ENCODE measurements around the gene MEF2C. TPM values are rescaled to one million over a fixed set of nuclear protein-coding genes. Genes with fewer than 3 reads are reported as not detected.

Gene MEF2C
- total RNA-seq, 1 donor from 2014 or later: 54.2 TPM

DNA sequence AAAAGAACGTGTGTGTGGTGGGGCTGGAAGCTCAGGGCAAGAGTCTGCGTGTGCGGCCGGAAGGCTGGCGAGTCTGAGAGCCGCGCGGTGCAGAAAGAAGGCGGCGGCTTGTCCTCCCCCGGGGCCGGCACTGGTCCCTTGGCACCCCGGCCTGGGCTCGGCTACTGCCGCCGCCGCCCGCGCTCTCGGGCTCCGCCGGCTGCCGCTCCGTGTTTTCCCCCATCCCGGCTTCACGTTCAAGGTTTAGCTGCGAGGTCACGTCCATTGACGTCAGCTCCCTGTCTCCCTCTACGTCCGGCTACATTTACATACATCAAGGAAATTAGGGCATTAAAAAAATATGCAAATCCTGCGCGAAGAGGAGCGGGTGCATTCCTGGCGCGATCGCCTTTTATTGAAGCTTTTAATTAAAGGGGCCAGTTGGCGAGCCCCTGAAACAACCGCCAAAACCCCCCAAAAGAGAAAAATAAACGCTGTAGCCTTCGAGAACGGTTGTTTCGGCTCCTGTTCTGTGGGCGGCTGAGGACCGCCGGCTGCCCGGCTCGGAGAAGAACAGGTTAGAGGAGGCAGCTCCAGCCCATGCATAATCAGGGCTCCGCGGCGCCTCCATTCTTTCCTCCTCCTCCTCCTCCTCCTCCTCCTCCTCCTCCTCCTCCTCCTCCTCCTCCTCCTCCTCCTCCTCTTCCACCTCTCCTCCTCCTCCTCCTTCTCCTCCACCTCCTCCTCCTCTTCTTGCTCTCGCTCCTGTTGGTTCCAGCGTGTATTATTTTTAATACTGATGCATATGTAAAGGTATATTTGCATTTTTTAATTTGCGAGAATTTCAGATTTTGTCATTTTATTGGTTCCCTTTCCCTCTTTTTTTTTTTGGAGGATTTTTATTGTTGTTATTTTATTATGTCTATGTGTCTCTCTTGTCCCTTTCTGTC, 207.0 kb downstream of the MEF2C start:
- Histone ChIP-seq H3K36me3 (no peaks in the 10 kb centered on the region), H3K4me3 (peak overlapping the region; percentile 66), H3K27ac (replicated peaks) (no peak overlapping the region), H3K27me3 (ENCODE audit: low read depth) (peaks cover 99% of the 10 kb centered on the region), H3K9me3 (replicated peaks) (no peaks in the 10 kb centered on the region), H3K4me1 (peaks cover 34% of the 10 kb centered on the region)
- intact Hi-C loops (cut with micrococcal nuclease): no loop called here
- DNase-seq: no peak
- TF ChIP-seq CTCF (IDR thresholded peaks at IDR 0.05; ENCODE audit: borderline replicate concordance): no peak

- intact Hi-C loops (cut with micrococcal nuclease): no loop called here
- peak overlapping the region; percentile 33 for H3K27ac ChIP-seq (replicated peaks)
Observed at GRCh38 chr5:88675168-88675707, 207.7 kb downstream of the MEF2C start.

DNA sequence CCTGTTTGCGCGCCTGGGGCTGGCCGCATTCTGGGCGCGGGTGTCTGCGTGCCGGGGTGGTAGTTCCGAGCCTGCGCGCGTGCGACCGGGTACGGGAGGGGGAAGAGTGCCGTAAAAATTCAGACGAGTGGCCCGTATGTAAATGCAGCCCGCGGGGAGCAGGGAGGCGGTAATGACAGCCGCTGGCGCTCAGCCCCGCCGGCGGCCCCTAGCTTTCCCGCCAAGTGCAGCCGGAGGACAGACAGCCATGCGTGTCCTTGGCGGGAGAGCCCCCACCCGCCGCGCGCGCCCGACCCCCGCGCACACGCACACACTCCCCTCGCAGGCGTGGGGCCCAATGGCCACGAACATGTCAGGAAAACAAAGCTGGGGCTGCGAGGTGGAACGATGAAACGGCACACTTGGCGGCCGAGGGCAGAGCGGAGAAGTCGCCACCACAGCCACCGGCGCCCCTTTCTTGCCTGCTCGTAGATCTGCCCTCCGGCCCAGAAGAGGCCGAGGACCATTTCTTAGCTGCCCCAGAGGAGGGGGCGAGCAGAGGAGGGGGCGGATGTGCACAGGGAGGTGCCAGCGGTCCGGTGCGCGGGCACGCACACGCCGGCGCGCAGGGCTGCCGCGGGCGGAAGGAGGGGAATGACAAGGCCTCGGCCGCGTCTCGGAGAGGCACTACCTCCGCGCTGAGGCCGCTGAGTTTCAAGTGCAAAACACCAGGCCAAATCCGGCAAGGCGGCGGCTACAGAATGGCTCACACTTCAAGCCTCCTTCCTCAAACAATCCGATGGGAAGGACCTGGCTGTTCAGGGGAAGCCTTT, 208.4 kb downstream of the MEF2C start:
- intact Hi-C loops (cut with micrococcal nuclease): no loop called here
- no peaks in the 10 kb centered on the region for H3K36me3 ChIP-seq
- H3K4me3 ChIP-seq: peak overlapping the region; percentile 66
- H3K9me3 ChIP-seq (replicated peaks): no peaks in the 10 kb centered on the region
- peak overlapping the region; percentile 33 for H3K27ac ChIP-seq (replicated peaks)
- H3K27me3 ChIP-seq (ENCODE audit: low read depth): peaks cover 99% of the 10 kb centered on the region
- DNase-seq: no peak
- no peak for TF ChIP-seq CTCF (IDR thresholded peaks at IDR 0.05; ENCODE audit: borderline replicate concordance)
- peaks cover 21% of the 10 kb centered on the region for H3K4me1 ChIP-seq

More at GRCh38 chr5:88675168-88675707, 207.7 kb downstream of the MEF2C start:
- no peak for TF ChIP-seq CTCF (IDR thresholded peaks at IDR 0.05; ENCODE audit: borderline replicate concordance)
- Histone ChIP-seq H3K36me3 (no peaks in the 10 kb centered on the region), H3K4me3 (peak overlapping the region; percentile 66), H3K27me3 (ENCODE audit: low read depth) (peaks cover 99% of the 10 kb centered on the region), H3K4me1 (peaks cover 28% of the 10 kb centered on the region), H3K9me3 (replicated peaks) (no peaks in the 10 kb centered on the region)
- no peak for DNase-seq

DNA sequence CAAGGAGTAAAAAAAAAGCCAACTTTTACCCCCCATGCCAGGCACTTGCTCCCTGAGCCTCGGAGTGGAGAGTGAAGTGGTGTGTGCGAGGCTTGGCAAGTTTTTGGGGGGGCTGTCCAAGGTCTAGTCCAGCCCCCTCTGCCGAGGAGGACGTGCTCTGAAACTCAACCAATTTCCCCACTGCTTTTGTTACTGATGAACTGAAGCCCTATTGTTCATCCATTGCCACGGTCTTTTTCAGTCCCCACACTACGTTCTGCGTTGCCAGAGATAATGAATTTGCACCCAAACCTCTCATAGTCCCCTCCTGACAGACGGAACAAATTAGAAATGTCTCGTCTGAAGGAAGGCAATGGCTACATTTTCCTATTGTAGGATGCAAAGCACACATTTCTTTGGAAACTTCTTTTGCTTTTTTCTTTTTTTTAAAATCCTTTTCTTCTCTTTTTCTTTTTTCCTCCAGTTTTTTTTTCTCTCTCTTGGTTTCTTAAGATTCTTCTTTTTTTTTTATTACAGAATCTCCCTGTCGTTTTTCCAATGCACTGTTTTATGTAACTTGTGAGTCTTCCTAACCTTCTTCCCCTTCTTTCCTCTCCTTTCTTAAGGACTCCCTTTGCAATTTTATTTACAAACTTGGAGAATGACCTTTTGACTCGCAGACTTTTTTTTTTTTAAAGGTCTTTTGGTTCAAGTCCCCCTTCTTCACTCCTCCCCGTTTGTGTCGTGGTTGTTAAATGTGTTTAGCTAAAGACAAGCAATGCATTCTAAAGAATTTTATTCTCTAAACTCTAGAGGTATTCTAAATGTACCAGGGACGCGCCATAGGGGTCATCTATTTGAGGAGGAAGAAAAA, 209.5 kb downstream of the MEF2C start:
- H3K9me3 ChIP-seq (replicated peaks): no peaks in the 10 kb centered on the region
- TF ChIP-seq CTCF (IDR thresholded peaks at IDR 0.05; ENCODE audit: borderline replicate concordance): no peak
- intact Hi-C loops (cut with micrococcal nuclease): no loop called here
- peaks cover 99% of the 10 kb centered on the region for H3K27me3 ChIP-seq (ENCODE audit: low read depth)
- no peak for DNase-seq
- peaks cover 21% of the 10 kb centered on the region for H3K4me1 ChIP-seq
- no peaks in the 10 kb centered on the region for H3K36me3 ChIP-seq
- H3K4me3 ChIP-seq: peak overlapping the region; percentile 66
- H3K27ac ChIP-seq (replicated peaks): no peak overlapping the region
